ENCODE results near the gene DHX38. TPM values are rescaled to one million over a fixed set of nuclear protein-coding genes. Genes with fewer than 3 reads are reported as not detected.

The DHX38 gene
- total RNA-seq, 1 donor from 2014 or later: 29.5 TPM

Other genes starting within 250 kb of the DHX38 start
- 12.5 TPM for gene ATXN1L, start 247.9 kb upstream of the DHX38 start, total RNA-seq
- gene ZNF821, start 209.7 kb upstream of the DHX38 start, total RNA-seq: 4.7 TPM
- gene IST1, start 198.3 kb upstream of the DHX38 start, total RNA-seq: 86.7 TPM
- not detected for gene PKD1L3, start 93.4 kb upstream of the DHX38 start, total RNA-seq
- 6.2 TPM for gene DHODH, start 85.1 kb upstream of the DHX38 start, total RNA-seq
- 6.2 TPM for gene HP, start 39.3 kb upstream of the DHX38 start, total RNA-seq
- gene HPR, start 30.6 kb upstream of the DHX38 start, total RNA-seq: not detected
- 10.0 TPM for gene TXNL4B, start 227 bp upstream of the DHX38 start, total RNA-seq
- 2.0 TPM for gene PMFBP1, start 78.3 kb downstream of the DHX38 start, total RNA-seq

Measured in esophagus mucosa (tissue), 1 donor.